Measurements from ENCODE around the gene ENOX1.

DNA sequence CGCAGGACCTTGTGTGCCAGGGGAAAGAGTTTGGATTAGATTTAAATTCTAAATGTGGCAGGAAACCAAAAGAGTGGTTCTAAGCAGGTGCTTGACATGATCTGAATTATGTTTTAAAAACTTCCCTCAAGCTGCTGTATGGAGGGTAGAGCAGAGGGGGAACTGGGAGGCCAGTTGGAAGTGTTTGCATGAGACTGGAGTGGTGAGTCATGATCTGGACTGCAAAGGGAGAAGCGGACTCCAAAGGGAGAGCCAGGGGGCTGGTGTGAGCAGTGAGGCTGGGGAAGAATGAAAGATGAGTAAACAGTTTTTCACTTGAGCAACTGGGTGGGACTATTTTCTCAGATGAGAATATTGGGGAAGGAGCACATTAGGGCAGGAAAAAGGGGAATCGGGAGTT is 557.3 kb downstream of the ENOX1 start:
- TF ChIP-seq, protein P1, sequence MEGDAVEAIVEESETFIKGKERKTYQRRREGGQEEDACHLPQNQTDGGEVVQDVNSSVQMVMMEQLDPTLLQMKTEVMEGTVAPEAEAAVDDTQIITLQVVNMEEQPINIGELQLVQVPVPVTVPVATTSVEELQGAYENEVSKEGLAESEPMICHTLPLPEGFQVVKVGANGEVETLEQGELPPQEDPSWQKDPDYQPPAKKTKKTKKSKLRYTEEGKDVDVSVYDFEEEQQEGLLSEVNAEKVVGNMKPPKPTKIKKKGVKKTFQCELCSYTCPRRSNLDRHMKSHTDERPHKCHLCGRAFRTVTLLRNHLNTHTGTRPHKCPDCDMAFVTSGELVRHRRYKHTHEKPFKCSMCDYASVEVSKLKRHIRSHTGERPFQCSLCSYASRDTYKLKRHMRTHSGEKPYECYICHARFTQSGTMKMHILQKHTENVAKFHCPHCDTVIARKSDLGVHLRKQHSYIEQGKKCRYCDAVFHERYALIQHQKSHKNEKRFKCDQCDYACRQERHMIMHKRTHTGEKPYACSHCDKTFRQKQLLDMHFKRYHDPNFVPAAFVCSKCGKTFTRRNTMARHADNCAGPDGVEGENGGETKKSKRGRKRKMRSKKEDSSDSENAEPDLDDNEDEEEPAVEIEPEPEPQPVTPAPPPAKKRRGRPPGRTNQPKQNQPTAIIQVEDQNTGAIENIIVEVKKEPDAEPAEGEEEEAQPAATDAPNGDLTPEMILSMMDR (IDR thresholded peaks at IDR 0.05; ENCODE audit: borderline replicate concordance, extremely low read depth, low read length, poor library complexity, severe bottlenecking): no peak
- TF ChIP-seq EZH2 (IDR thresholded peaks at IDR 0.05; ENCODE audit: borderline replicate concordance, low read depth, low read length, severe bottlenecking): no peak
